K562 (cell line): Measurements from ENCODE around the gene CRHR2. TPM values are rescaled to one million over a fixed set of nuclear protein-coding genes. Genes with fewer than 3 reads are reported as not detected.

Source experiments
- ATAC-seq: fragments of 200-7000 bp; cut with Tn5 transposase; 3 replicates; pipeline ENCODE4 v1.9.1; 2020; ENCODE audit warnings: moderate library complexity
- BruUV-seq: library from RNA; stranded (reverse); fragments of 400-500 nt; replicated peaks from 2 replicates; lab custom pipeline; 2021; lab: Mats Ljungman, UMichigan
- CTCF ChIA-PET: fragments of 300-600 bp; formaldehyde crosslinking; extraction: SDS; loops from one replicate; lab custom pipeline; 2021; ENCODE audit warnings: low intra/inter-chr PET ratio; lab: Yijun Ruan, JAX
- POLR2A ChIA-PET: fragments of 300-600, 350-650 bp; sonication (Branson Sonifier 250); formaldehyde crosslinking; extraction: SDS; loops from one replicate; lab custom pipeline; 2021; ENCODE audit warnings: antibody characterized with exemption, inconsistent platforms; lab: Yijun Ruan, JAX
- DNase-seq, 4 experiments: peaks; one replicate each; pipeline versions ENCODE4 v3.0.0 to v3.0.0-alpha.2; 2011 to 2018; ENCODE audit warnings: low spot score in 3 of 4, mixed read lengths in 3 of 4; ENCODE audit errors: extremely low read depth in 1 of 4
- FAIRE-seq: peaks from 2 replicates; lab custom pipeline; 2011; peaks lifted over from hg19 to GRCh38; lab: Jason Lieb, UNC
- H2AFZ ChIP-seq: 2 replicates; pipeline ENCODE4 v1.6.0; 2011; ENCODE audit warnings: low read depth, low read length, control low read depth, inconsistent platforms
- H3K27ac ChIP-seq: fragments of 200-600 bp; 3 replicates; pipeline ENCODE4 v1.8.0; 2011; ENCODE audit warnings: low read depth, mild to moderate bottlenecking, control low read depth, inconsistent platforms, low read length, moderate library complexity, mixed read lengths; ENCODE audit errors: extremely low read depth
- H3K27me3 ChIP-seq, 2 experiments: fragments of 300-600 bp in 1 of 2; 2 replicates in 1 of 2; 3 replicates in 1 of 2; pipeline versions ENCODE4 v1.6.0 to v1.8.0; 2011; ENCODE audit warnings: inconsistent platforms in 2 of 2, low read length in 2 of 2, mild to moderate bottlenecking in 1 of 2, mixed read lengths in 1 of 2, moderate library complexity in 1 of 2; ENCODE audit not compliant: control insufficient read depth in 2 of 2, insufficient read depth in 2 of 2
- H3K36me3 ChIP-seq: fragments of 300-600 bp; 3 replicates; pipeline ENCODE4 v1.8.0; 2011; ENCODE audit warnings: mild to moderate bottlenecking, low read length, inconsistent platforms; ENCODE audit not compliant: control insufficient read depth, insufficient read depth
- H3K4me1 ChIP-seq, 2 experiments: fragments of 200-600 bp in 1 of 2; replicated peaks in 1 of 2; 2 replicates in 1 of 2; 3 replicates in 1 of 2; pipeline versions ENCODE4 v1.5.1 to v1.8.0; 2011; ENCODE audit warnings: inconsistent platforms in 2 of 2, low read length in 2 of 2, mild to moderate bottlenecking in 1 of 2, mixed read lengths in 1 of 2, moderate library complexity in 1 of 2; ENCODE audit not compliant: control insufficient read depth in 2 of 2, insufficient read depth in 2 of 2
- H3K4me2 ChIP-seq: 2 replicates; pipeline ENCODE4 v1.6.1; 2011; ENCODE audit warnings: low read length, control low read depth, inconsistent platforms, mixed read lengths; ENCODE audit not compliant: insufficient read depth
- H3K4me3 ChIP-seq: fragments of 200-600 bp; sonication (generic), shearing (Covaris generic); 2 replicates; pipeline ENCODE4 v1.5.1; 2016; ENCODE audit warnings: control low read depth, inconsistent platforms
- H3K79me2 ChIP-seq: fragments of 200-600 bp; 3 replicates; pipeline ENCODE4 v1.8.0; 2011; ENCODE audit warnings: low read length, inconsistent platforms; ENCODE audit not compliant: control insufficient read depth, insufficient read depth
- H3K9ac ChIP-seq, 2 experiments: 2 replicates each; pipeline versions ENCODE4 v1.6.0 to v1.6.1; 2011; ENCODE audit warnings: low read depth in 2 of 2, low read length in 2 of 2, control low read depth in 1 of 2, inconsistent platforms in 1 of 2, mild to moderate bottlenecking in 1 of 2, mixed read lengths in 1 of 2; ENCODE audit not compliant: insufficient read depth in 1 of 2
- H3K9me1 ChIP-seq: one replicate; pipeline ENCODE4 v1.6.0; 2011; ENCODE audit warnings: inconsistent platforms, mild to moderate bottlenecking, low read length, moderate library complexity; ENCODE audit not compliant: control insufficient read depth, insufficient read depth
- H3K9me3 ChIP-seq: replicated peaks from 2 replicates; pipeline ENCODE4 v1.5.1; 2011; ENCODE audit warnings: low read depth, low read length, inconsistent platforms; ENCODE audit not compliant: control insufficient read depth, insufficient read depth
- H4K20me1 ChIP-seq: replicated peaks from 2 replicates; pipeline ENCODE4 v1.6.1; 2011; ENCODE audit warnings: low read length, inconsistent platforms, mixed read lengths; ENCODE audit not compliant: control insufficient read depth, insufficient read depth
- AFF4 ChIP-seq: sonication (generic); formaldehyde crosslinking; IDR thresholded peaks from 2 replicates; pipeline ENCODE4 v1.8.0; 2023; ENCODE audit warnings: mild to moderate bottlenecking, missing genetic modification reagents
- DACH1 ChIP-seq: fragments of 450-650 bp; IDR thresholded peaks from 2 replicates; pipeline ENCODE4 v1.6.1; 2018; ENCODE audit not compliant: partially characterized antibody
- E2F1 ChIP-seq: sonication (generic); formaldehyde crosslinking; IDR thresholded peaks from 2 replicates; pipeline ENCODE4 v1.8.1; 2023; ENCODE audit warnings: mild to moderate bottlenecking, missing genetic modification reagents, moderate library complexity
- ERF ChIP-seq: fragments of 450-650 bp; formaldehyde crosslinking; IDR thresholded peaks from 2 replicates; pipeline ENCODE4 v1.4.0; 2020; ENCODE audit warnings: mild to moderate bottlenecking, mixed read lengths
- ETS1 ChIP-seq: conservative IDR thresholded peaks from 2 replicates; pipeline ENCODE4 v1.6.1; 2011; ENCODE audit warnings: low read depth, mild to moderate bottlenecking, low read length; ENCODE audit not compliant: control insufficient read depth
- HNRNPL ChIP-seq: fragments of 200-400 bp; formaldehyde crosslinking; IDR thresholded peaks from 2 replicates; pipeline ENCODE4 v1.6.1; 2017; ENCODE audit warnings: low read depth, mild to moderate bottlenecking, low read length
- KLF16 ChIP-seq: IDR thresholded peaks from 2 replicates; pipeline ENCODE4 v1.6.1; 2016; ENCODE audit warnings: antibody characterized with exemption
- LARP7 ChIP-seq: fragments of 450-650 bp; IDR thresholded peaks from 2 replicates; pipeline ENCODE4 v1.6.1; 2016
- TAF1 ChIP-seq: IDR thresholded peaks from 2 replicates; pipeline ENCODE4 v1.6.1; 2011; ENCODE audit warnings: mild to moderate bottlenecking, low read length, moderate library complexity; ENCODE audit not compliant: insufficient read depth, control insufficient read depth, severe bottlenecking; ENCODE audit errors: extremely low read depth
- TCFL5 ChIP-seq: fragments of 250-450 bp; sonication (Bioruptor Pico); conservative IDR thresholded peaks from 2 replicates; pipeline ENCODE4 v1.6.1; 2021; ENCODE audit warnings: mild to moderate bottlenecking, moderate library complexity, matching md5 sums
- XRCC4 ChIP-seq: IDR thresholded peaks from one replicate; pipeline ENCODE4 v1.6.1; 2011; ENCODE audit not compliant: insufficient read depth, insufficient read length; ENCODE audit errors: extremely low read depth
- ZFP1 ChIP-seq: fragments of 450-650 bp; formaldehyde crosslinking; IDR thresholded peaks from 2 replicates; pipeline ENCODE4 v1.4.0; 2020; ENCODE audit warnings: mild to moderate bottlenecking, mixed read lengths
- ZNF398 ChIP-seq: fragments of 250-450 bp; sonication (Bioruptor Pico); IDR thresholded peaks from 2 replicates; pipeline ENCODE4 v1.8.0; 2021; ENCODE audit warnings: moderate library complexity, mild to moderate bottlenecking, inconsistent platforms
- WGBS: fragments of 100-300 bp; shearing (Covaris generic); methylation state at CpG from one replicate; pipeline ENCODE4 v1.1.6; 2016; ENCODE audit warnings: low coverage, mixed read lengths; ENCODE audit not compliant: insufficient coverage; ENCODE audit errors: missing lambda C conversion rate; 5-methylcytosine and 5-hydroxymethylcytosine counted together
- in situ Hi-C: fragments of 300-500 bp; cut with MboI; formaldehyde crosslinking; loops from 4 replicates; pipeline ENCODE4 v1.15.0; 2018; ENCODE audit warnings: inconsistent platforms, mixed read lengths
- intact Hi-C: fragments of 100-400 bp; cut with micrococcal nuclease; formaldehyde crosslinking; loops from 2 replicates; pipeline ENCODE4 v1.14.2; 2022
- polyA plus RNA-seq, 8 experiments: library from polyadenylated mRNA; depleted of rRNA in 4 of 8; stranded (reverse) in 5 of 8; unstranded in 3 of 8; fragments of >200 nt; fragmentation: Nextera tagmentation in 2 of 8; fragmentation: Illumina TruSeq in 1 of 8; extraction: Ambion mirVana in 2 of 8; extraction: Trizol in 1 of 8; gene quantifications; 2 replicates each; pipeline versions ENCODE4 v1.2.1 to v1.2.3, GENCODE V29; 2011 to 2014; ENCODE audit warnings: inconsistent platforms in 1 of 8, missing spikeins in 1 of 8
- total RNA-seq, 7 experiments: library from RNA; depleted of rRNA in 6 of 7; stranded (reverse); fragments of >200 nt in 6 of 7; fragmentation: Illumina TruSeq in 2 of 7; extraction: Trizol in 2 of 7; gene quantifications; 2 replicates each; pipeline versions ENCODE4 v1.2.1 to v1.2.3, GENCODE V29; 2011 to 2021; ENCODE audit warnings: low replicate concordance in 1 of 7

The CRHR2 gene
- total and polyA plus RNA-seq, 9 of the 15 experiments (the other 6 are each of a cell fraction or from before 2014, with no cell fraction given), result not detected

- DNase-seq (no peak), FAIRE-seq (no peak), ATAC-seq (no peak)
- Histone ChIP-seq H2AFZ (no peak overlapping the region), H3K9me3 (no peaks in the 10 kb centered on the region), H3K4me3 (no peak overlapping the region), H3K36me3 (no peaks in the 10 kb centered on the region), H3K79me2 (no peaks in the 10 kb centered on the region), H3K27me3 (peaks cover 7 to 41% of the 10 kb centered on the region in 2 experiments; a peak in 3 of 5 replicates), H3K9me1 (no peaks in the 10 kb centered on the region), H3K9ac (no peak overlapping the region), H4K20me1 (no peaks in the 10 kb centered on the region), H3K4me1 (no peaks in the 10 kb centered on the region), H3K27ac (no peak overlapping the region), H3K4me2 (no peak overlapping the region)
- WGBS, result 0% methylated on average over 1 of the region's 1 CpG
- no TSS peak for BruUV-seq
- POLR2A ChIA-PET, result no interaction called here
- intact Hi-C loops (no loop called here), in situ Hi-C loops (no loop called here)
- CTCF ChIA-PET, result no interaction called here
- TF ChIP-seq AFF4 (CRISPR knock-in tag) (no peak), XRCC4 (no peak), HNRNPL (no peak), ZFP1 (CRISPR knock-in tag) (no peak), TCFL5 (CRISPR knock-in tag) (no peak), ZNF398 (CRISPR knock-in tag) (no peak), KLF16 (no peak), TAF1 (no peak), LARP7 (no peak), ERF (no peak), ETS1 (no peak), DACH1 (no peak), E2F1 (CRISPR knock-in tag) (no peak)
These were observed 31.9 kb upstream of the CRHR2 start for GRCh38 chr7:30714129-30714528.
